Right forelimb (tissue), 1 donor: ENCODE data around the gene GNAI1.

ENCODE experiments used
- DNase-seq: peaks from one replicate; pipeline ENCODE4 v3.0.0-alpha.2; 2018

The GNAI1 gene

GRCh38 chr7:80134536-80135308 lies at the start of gene GNAI1:
GNAI1 (plus strand) TSS chr7:80134831; CDS start chr7:80135161, 330 bp downstream.
- peak; percentile 92 for DNase-seq

GRCh38 chr7:80087051-80087770 lies 47.4 kb upstream of the GNAI1 start:
- peak; percentile 48 for DNase-seq

GRCh38 chr7:80087771-80088170 lies 46.9 kb upstream of the GNAI1 start:
- DNase-seq, result no peak

GRCh38 chr7:80088705-80089104 lies 45.9 kb upstream of the GNAI1 start:
- no peak for DNase-seq

- DNase-seq, result no peak
Measured at GRCh38 chr7:80089366-80089765, 45.3 kb upstream of the GNAI1 start.

- no peak for DNase-seq
Measured at GRCh38 chr7:80093349-80093748, 41.3 kb upstream of the GNAI1 start.

GRCh38 chr7:80095545-80095944 lies 39.1 kb upstream of the GNAI1 start:
- DNase-seq, result no peak

- DNase-seq, result no peak
Measured at GRCh38 chr7:80097756-80098155, 36.9 kb upstream of the GNAI1 start.

GRCh38 chr7:80098795-80099194 lies 35.8 kb upstream of the GNAI1 start:
- DNase-seq, result no peak

GRCh38 chr7:80100254-80100653 lies 34.4 kb upstream of the GNAI1 start:
- DNase-seq, result no peak

- DNase-seq, result no peak
Measured at GRCh38 chr7:80105701-80106408, 28.8 kb upstream of the GNAI1 start.

- no peak for DNase-seq
Measured at GRCh38 chr7:80106498-80107113, 28.0 kb upstream of the GNAI1 start.

- no peak for DNase-seq
Measured at GRCh38 chr7:80107278-80107677, 27.4 kb upstream of the GNAI1 start.

GRCh38 chr7:80110376-80110775 lies 24.3 kb upstream of the GNAI1 start:
- DNase-seq, result no peak

GRCh38 chr7:80114159-80114558 lies 20.5 kb upstream of the GNAI1 start:
- no peak for DNase-seq

GRCh38 chr7:80124526-80125264 lies 9.9 kb upstream of the GNAI1 start:
- no peak for DNase-seq

GRCh38 chr7:80127412-80128160 lies 7.0 kb upstream of the GNAI1 start:
- no peak for DNase-seq

GRCh38 chr7:80128918-80129317 lies 5.7 kb upstream of the GNAI1 start:
- no peak for DNase-seq

- DNase-seq, result no peak
Measured at GRCh38 chr7:80129785-80130184, 4.8 kb upstream of the GNAI1 start.

GRCh38 chr7:80131675-80132435 lies 2.8 kb upstream of the GNAI1 start:
- DNase-seq, result no peak

- DNase-seq, result no peak
Measured at GRCh38 chr7:80132594-80132993, 2.0 kb upstream of the GNAI1 start.
